Measurements from ENCODE around the gene HOXD12. TPM values are rescaled to one million over a fixed set of nuclear protein-coding genes. Genes with fewer than 3 reads are reported as not detected.

Gene HOXD12
- total and polyA plus RNA-seq, 9 donors, result not detected

GRCh38 chr2:176072951-176073904 is 26.4 kb upstream of the HOXD12 start:
- TF ChIP-seq EP300 (IDR thresholded peaks at IDR 0.05) (no peak), POLR2A (IDR thresholded peaks at IDR 0.05) (no peak)
- TF ChIP-seq, protein P1, sequence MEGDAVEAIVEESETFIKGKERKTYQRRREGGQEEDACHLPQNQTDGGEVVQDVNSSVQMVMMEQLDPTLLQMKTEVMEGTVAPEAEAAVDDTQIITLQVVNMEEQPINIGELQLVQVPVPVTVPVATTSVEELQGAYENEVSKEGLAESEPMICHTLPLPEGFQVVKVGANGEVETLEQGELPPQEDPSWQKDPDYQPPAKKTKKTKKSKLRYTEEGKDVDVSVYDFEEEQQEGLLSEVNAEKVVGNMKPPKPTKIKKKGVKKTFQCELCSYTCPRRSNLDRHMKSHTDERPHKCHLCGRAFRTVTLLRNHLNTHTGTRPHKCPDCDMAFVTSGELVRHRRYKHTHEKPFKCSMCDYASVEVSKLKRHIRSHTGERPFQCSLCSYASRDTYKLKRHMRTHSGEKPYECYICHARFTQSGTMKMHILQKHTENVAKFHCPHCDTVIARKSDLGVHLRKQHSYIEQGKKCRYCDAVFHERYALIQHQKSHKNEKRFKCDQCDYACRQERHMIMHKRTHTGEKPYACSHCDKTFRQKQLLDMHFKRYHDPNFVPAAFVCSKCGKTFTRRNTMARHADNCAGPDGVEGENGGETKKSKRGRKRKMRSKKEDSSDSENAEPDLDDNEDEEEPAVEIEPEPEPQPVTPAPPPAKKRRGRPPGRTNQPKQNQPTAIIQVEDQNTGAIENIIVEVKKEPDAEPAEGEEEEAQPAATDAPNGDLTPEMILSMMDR (IDR thresholded peaks at IDR 0.05), result no peak
- intact Hi-C loops (cut with DNase I), result loop anchor here in 1 of 4 donors (10.0 kb wide), 1 partner anchor 388 kb away; no protein-coding TSS in a partner anchor
- no peaks in the 10 kb centered on the region for H3K4me1 ChIP-seq (ENCODE audit: insufficient read depth)
- no peak for DNase-seq
- WGBS, 3 donors, result 9 to 12% (median 9%) methylated on average over 29 of the region's 29 CpGs
- H3K27ac ChIP-seq, result no peak overlapping the region
- H3K27me3 ChIP-seq, result peaks cover 6% of the 10 kb centered on the region
- H3K36me3 ChIP-seq, result no peaks in the 10 kb centered on the region
- no peaks in the 10 kb centered on the region for H3K9me3 ChIP-seq
- H3K4me3 ChIP-seq, result no peak overlapping the region

DNA sequence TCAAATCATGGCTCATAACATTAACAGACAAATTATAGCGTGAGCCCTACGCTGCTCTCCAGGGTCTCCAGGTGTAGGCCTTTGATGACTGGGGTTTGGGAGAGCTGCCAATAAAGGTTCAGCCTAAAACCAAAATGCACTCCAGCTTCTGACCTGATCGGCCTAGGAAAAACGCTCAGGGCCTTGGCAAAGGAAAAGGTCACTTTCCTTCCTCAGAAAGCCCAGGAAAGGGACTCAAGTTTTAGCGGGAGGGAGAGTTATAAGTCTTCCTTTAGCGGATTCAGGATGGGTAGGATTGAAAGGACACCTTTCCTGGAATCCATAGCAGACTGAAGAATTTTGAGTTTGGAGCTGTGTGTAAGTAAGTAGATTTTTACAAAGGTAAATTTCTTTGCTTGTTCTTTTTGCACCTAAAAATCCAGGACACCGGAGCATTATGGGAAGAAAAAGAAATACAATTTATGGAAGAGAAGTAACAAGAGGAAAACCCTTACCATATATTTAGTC is 24.6 kb upstream of the HOXD12 start:
- Histone ChIP-seq H3K36me3 (no peaks in the 10 kb centered on the region), H3K27me3 (peaks cover 9% of the 10 kb centered on the region), H3K4me3 (no peak overlapping the region), H3K9me3 (no peaks in the 10 kb centered on the region), H3K4me1 (ENCODE audit: insufficient read depth) (no peaks in the 10 kb centered on the region), H3K27ac (no peak overlapping the region)
- no peak for DNase-seq
- TF ChIP-seq POLR2A (IDR thresholded peaks at IDR 0.05) (no peak), EP300 (IDR thresholded peaks at IDR 0.05) (no peak)
- TF ChIP-seq, protein P1 (IDR thresholded peaks at IDR 0.05), result no peak
- intact Hi-C loops (cut with DNase I), result loop anchor here in 1 of 4 donors (10.0 kb wide), 1 partner anchor 390 kb away; no protein-coding TSS in a partner anchor
- WGBS, 3 donors, result 39 to 42% (median 42%) methylated on average over 7 of the region's 7 CpGs

DNA sequence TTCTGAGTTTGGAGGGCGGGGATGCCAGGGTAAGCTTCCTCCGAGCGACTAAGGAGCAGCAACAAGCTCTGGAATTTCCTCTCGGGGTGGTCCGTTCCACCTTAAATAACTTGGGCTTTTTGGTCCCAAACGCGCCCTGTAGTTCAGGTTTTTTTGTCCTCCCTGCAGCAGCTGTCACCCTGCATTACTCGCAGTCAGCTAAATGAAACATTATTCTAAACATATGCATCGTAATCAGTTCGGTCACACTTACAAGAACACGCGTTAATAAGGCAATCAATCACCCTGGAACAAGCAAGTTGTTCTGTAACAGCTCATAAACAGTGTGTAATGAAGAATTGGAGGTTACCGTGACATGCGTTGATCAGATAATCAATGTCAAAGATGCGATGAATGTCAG is 24.1 kb upstream of the HOXD12 start:
- Histone ChIP-seq H3K36me3 (no peaks in the 10 kb centered on the region), H3K27me3 (peaks cover 10% of the 10 kb centered on the region), H3K9me3 (no peaks in the 10 kb centered on the region), H3K4me3 (no peak overlapping the region), H3K4me1 (ENCODE audit: insufficient read depth) (peaks cover 1% of the 10 kb centered on the region), H3K27ac (no peak overlapping the region)
- no peak for DNase-seq
- intact Hi-C loops (cut with DNase I), result loop anchor here in 1 of 4 donors (10.0 kb wide), 1 partner anchor 391 kb away; no protein-coding TSS in a partner anchor
- WGBS, 3 donors, result 12 to 14% (median 12%) methylated on average over 15 of the region's 15 CpGs
- TF ChIP-seq POLR2A (IDR thresholded peaks at IDR 0.05) (no peak), EP300 (IDR thresholded peaks at IDR 0.05) (no peak)
- TF ChIP-seq, protein P1 (IDR thresholded peaks at IDR 0.05), result no peak

DNA sequence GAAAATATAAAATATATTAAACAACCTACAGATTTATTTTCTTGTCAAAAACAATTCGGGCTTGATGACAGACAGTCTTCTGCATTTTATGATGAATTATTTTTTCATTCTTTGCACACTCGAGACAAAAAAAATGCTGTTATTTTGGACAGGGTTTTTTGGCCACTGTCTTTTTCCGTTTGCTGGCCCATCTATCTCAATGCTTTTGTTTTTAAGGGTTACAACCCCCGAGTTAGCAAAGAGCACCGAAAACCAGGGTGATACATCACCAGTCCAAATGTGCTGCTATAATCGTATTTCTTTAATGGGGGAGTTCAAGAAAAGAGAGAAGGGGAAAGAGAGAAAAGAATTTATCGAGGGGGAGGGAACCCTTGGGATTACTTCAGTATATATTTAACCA is 23.5 kb upstream of the HOXD12 start:
- TF ChIP-seq, protein P1 (IDR thresholded peaks at IDR 0.05), result no peak
- TF ChIP-seq POLR2A (IDR thresholded peaks at IDR 0.05) (no peak), EP300 (IDR thresholded peaks at IDR 0.05) (no peak)
- Histone ChIP-seq H3K4me1 (ENCODE audit: insufficient read depth) (peaks cover 3% of the 10 kb centered on the region), H3K27ac (no peak overlapping the region), H3K27me3 (peaks cover 13% of the 10 kb centered on the region), H3K9me3 (peaks cover 0 to 4% of the 10 kb centered on the region in 2 donors), H3K4me3 (no peak overlapping the region), H3K36me3 (no peaks in the 10 kb centered on the region)
- intact Hi-C loops (cut with DNase I), result loop anchor here in 1 of 4 donors (10.0 kb wide), 1 partner anchor 391 kb away; no protein-coding TSS in a partner anchor
- DNase-seq, result no peak
- 14 to 21% (median 20%) methylated on average over 7 of the region's 7 CpGs for WGBS, 3 donors

Measured in ovary (tissue), 9 donors.